Esophagus squamous epithelium (tissue), 5 donors: ENCODE results near the gene SLC6A7. TPM values are rescaled to one million over a fixed set of nuclear protein-coding genes. Genes with fewer than 3 reads are reported as not detected.

Experiments
- DNase-seq: peaks from one replicate; lab custom pipeline; 2025; lab: John Stamatoyannopoulos, UW
- H3K27ac ChIP-seq, 4 donors: fragments of 200-600 bp; sonication (generic); one replicate each; pipeline ENCODE4 v1.5.1; 2016 to 2019; ENCODE audit warnings: mild to moderate bottlenecking in 1 of 4
- H3K27me3 ChIP-seq, 4 donors: fragments of 200-600 bp; sonication (generic); 1 replicate in 3 of 4; 2 replicates in 1 of 4; pipeline versions ENCODE4 v1.5.1 to v1.6.0; 2017 to 2021; ENCODE audit warnings: antibody characterized with exemption in 1 of 4
- H3K36me3 ChIP-seq, 3 donors: fragments of 200-600 bp; sonication (generic); one replicate each; pipeline ENCODE4 v1.5.1; 2016 to 2019
- H3K4me1 ChIP-seq, 3 donors: fragments of 200-600 bp; sonication (generic); one replicate each; pipeline ENCODE4 v1.5.1; 2017 to 2019
- H3K4me3 ChIP-seq, 4 donors: fragments of 200-600 bp; sonication (generic); 1 replicate in 3 of 4; 2 replicates in 1 of 4; pipeline ENCODE4 v1.5.1; 2016 to 2019; ENCODE audit warnings: mild to moderate bottlenecking in 2 of 4, moderate library complexity in 1 of 4
- H3K9me3 ChIP-seq, 3 donors: fragments of 200-600 bp; sonication (generic); one replicate each; pipeline ENCODE4 v1.5.1; 2016 to 2019
- CTCF ChIP-seq, 6 experiments: fragments of 450-650 bp in 4 of 6; fragments of 200-600 bp in 2 of 6; sonication (generic) in 2 of 6; IDR thresholded peaks; one replicate each; pipeline ENCODE4 v1.5.1; 2016 to 2019; ENCODE audit warnings: antibody characterized with exemption in 6 of 6, mild to moderate bottlenecking in 4 of 6, moderate library complexity in 4 of 6
- POLR2A ChIP-seq, 4 donors: fragments of 450-650 bp; IDR thresholded peaks; one replicate each; pipeline ENCODE4 v1.6.1; 2017; ENCODE audit warnings: antibody characterized with exemption in 4 of 4, mild to moderate bottlenecking in 4 of 4, moderate library complexity in 3 of 4
- WGBS, 2 donors: methylation state at CpG; one replicate each; pipeline ENCODE4 v1.1.5; 2018; 5-methylcytosine and 5-hydroxymethylcytosine counted together
- intact Hi-C: fragments of 100-400 bp; cut with DNase I; formaldehyde crosslinking; loops from one replicate; pipeline ENCODE4 v1.15.0; 2022
- total RNA-seq, 4 donors: library from RNA; depleted of rRNA; stranded (reverse); fragments of >200 nt; gene quantifications; one replicate each; pipeline ENCODE4 v1.1.0, GENCODE V29; 2016
- donor health status: DM: yes; HTN: yes; CAD: no.

The SLC6A7 gene
- total RNA-seq, 4 donors from 2014 or later: not detected

- Histone ChIP-seq H3K4me3 (no peak overlapping the region), H3K27ac (no peak overlapping the region), H3K36me3 (no peaks in the 10 kb centered on the region), H3K27me3 (peaks cover 0 to 24% (median 0%) of the 10 kb centered on the region in 4 donors), H3K9me3 (no peaks in the 10 kb centered on the region), H3K4me1 (peaks cover 0 to under 1% (median 0%) of the 10 kb centered on the region in 3 donors)
- TF ChIP-seq CTCF (IDR thresholded peaks at IDR 0.05) (no peak), POLR2A (IDR thresholded peaks at IDR 0.05) (no peak)
- intact Hi-C loops: no loop called here
- WGBS, 2 donors: 85 to 89% methylated on average over 7 of the region's 7 CpGs
- DNase-seq: no peak
Measured at GRCh38 chr5:150223474-150223873, 33.6 kb downstream of the SLC6A7 start.

GRCh38 chr5:150224483-150225027 lies 34.7 kb downstream of the SLC6A7 start:
- DNase-seq: no peak
- intact Hi-C loops: no loop called here
- Histone ChIP-seq H3K4me1 (peaks cover 0 to 2% (median 0%) of the 10 kb centered on the region in 3 donors), H3K9me3 (no peaks in the 10 kb centered on the region), H3K27ac (no peak overlapping the region), H3K4me3 (no peak overlapping the region), H3K36me3 (no peaks in the 10 kb centered on the region), H3K27me3 (peaks cover 0 to 16% (median 0%) of the 10 kb centered on the region in 4 donors)
- TF ChIP-seq POLR2A (IDR thresholded peaks at IDR 0.05) (no peak), CTCF (IDR thresholded peaks at IDR 0.05) (no peak)
- WGBS, 2 donors: 61 to 70% methylated on average over 8 of the region's 8 CpGs

GRCh38 chr5:150227036-150227435 lies 37.2 kb downstream of the SLC6A7 start:
- 82 to 95% methylated on average over 5 of the region's 5 CpGs for WGBS, 2 donors
- H3K4me3 ChIP-seq: no peak overlapping the region
- no peak for DNase-seq
- no peaks in the 10 kb centered on the region for H3K9me3 ChIP-seq
- no peaks in the 10 kb centered on the region for H3K36me3 ChIP-seq
- no peak for TF ChIP-seq CTCF (IDR thresholded peaks at IDR 0.05)
- TF ChIP-seq POLR2A (IDR thresholded peaks at IDR 0.05): no peak
- H3K4me1 ChIP-seq: peaks cover 0 to 6% (median 0%) of the 10 kb centered on the region in 3 donors
- peaks cover 0 to 3% (median 0%) of the 10 kb centered on the region in 4 donors for H3K27me3 ChIP-seq
- H3K27ac ChIP-seq: no peak overlapping the region
- intact Hi-C loops: no loop called here

- Histone ChIP-seq H3K4me1 (peaks cover 2 to 13% (median 3%) of the 10 kb centered on the region in 3 donors), H3K27ac (no peak overlapping the region), H3K36me3 (no peaks in the 10 kb centered on the region), H3K9me3 (no peaks in the 10 kb centered on the region), H3K27me3 (no peaks in the 10 kb centered on the region), H3K4me3 (no peak overlapping the region)
- WGBS, 2 donors: 87% methylated on average over 7 to 8 of the region's 11 CpGs
- DNase-seq: no peak
- TF ChIP-seq POLR2A (IDR thresholded peaks at IDR 0.05) (no peak), CTCF (IDR thresholded peaks at IDR 0.05) (no peak)
- intact Hi-C loops: no loop called here
Measured at GRCh38 chr5:150227606-150228273, 37.9 kb downstream of the SLC6A7 start.

- H3K9me3 ChIP-seq: no peaks in the 10 kb centered on the region
- TF ChIP-seq POLR2A (IDR thresholded peaks at IDR 0.05) (no peak), CTCF (IDR thresholded peaks at IDR 0.05) (no peak)
- WGBS, 2 donors: 53 to 92% methylated on average over 3 of the region's 3 CpGs
- H3K36me3 ChIP-seq: no peaks in the 10 kb centered on the region
- H3K27ac ChIP-seq: no peak overlapping the region
- H3K4me3 ChIP-seq: no peak overlapping the region
- H3K27me3 ChIP-seq: no peaks in the 10 kb centered on the region
- no peak for DNase-seq
- intact Hi-C loops: no loop called here
- H3K4me1 ChIP-seq: peaks cover 3 to 20% (median 6%) of the 10 kb centered on the region in 3 donors
Measured at GRCh38 chr5:150229571-150229970, 39.7 kb downstream of the SLC6A7 start.
